HL-60 (cell line): ENCODE measurements around the gene TRMT61A.

Experiments
- DNase-seq, 2 experiments: peaks; one replicate each; pipeline ENCODE4 v3.0.0-alpha.2; 2010 to 2020; ENCODE audit warnings: low read depth in 1 of 2, low spot score in 1 of 2
- H3K27ac ChIP-seq: fragments of 250-450 bp; sonication (Bioruptor Pico); replicated peaks from 2 replicates; pipeline ENCODE4 v1.5.1; 2020; ENCODE audit warnings: mild to moderate bottlenecking, moderate library complexity
- H3K27me3 ChIP-seq: fragments of 250-450 bp; sonication (Bioruptor Pico); 2 replicates; pipeline ENCODE4 v1.5.1; 2021; ENCODE audit warnings: mild to moderate bottlenecking, moderate library complexity; ENCODE audit not compliant: insufficient read depth, poor library complexity, severe bottlenecking
- H3K4me3 ChIP-seq: replicated peaks from 2 replicates; pipeline ENCODE4 v1.5.1; 2011; ENCODE audit warnings: mild to moderate bottlenecking, control low read depth, low read length; ENCODE audit not compliant: insufficient read depth
- CTCF ChIP-seq: IDR thresholded peaks from one replicate; pipeline ENCODE4 v1.5.1; 2011; ENCODE audit warnings: low read length, control low read depth, inconsistent platforms; ENCODE audit not compliant: insufficient read depth
- GABPA ChIP-seq: IDR thresholded peaks from 2 replicates; pipeline ENCODE4 v1.6.1; 2012; ENCODE audit warnings: low read depth
- POLR2AphosphoS5 ChIP-seq: IDR thresholded peaks from 2 replicates; pipeline ENCODE4 v1.6.1; 2012; ENCODE audit warnings: low read depth
- REST ChIP-seq: IDR thresholded peaks from 2 replicates; pipeline ENCODE4 v1.6.1; 2012; ENCODE audit warnings: low read depth; ENCODE audit not compliant: insufficient replicate concordance
- SPI1 ChIP-seq: IDR thresholded peaks from 2 replicates; pipeline ENCODE4 v1.6.1; 2012; ENCODE audit warnings: low read depth, mild to moderate bottlenecking, borderline replicate concordance
- long read RNA-seq: library from polyadenylated mRNA; unstranded; transcript quantifications from one replicate; pipeline ENCODE4 v2.0.0, GENCODE V29; 2020

TRMT61A gene
- long read RNA-seq, transcript TRMT61A-202 (4 exons, 3,229 nt) = major isoform, 71 of 82 reads
- long read RNA-seq, partial matches to known transcripts = 2 of 82 reads
- long read RNA-seq, other reads (novel, unspliced or antisense) = 8 of 82 reads

- DNase-seq = peak; percentile 74 to 83
These were observed at the start of gene TRMT61A for GRCh38 chr14:103528587-103529382. TRMT61A (plus strand) TSS chr14:103529196; CDS start chr14:103529979, 783 bp downstream.

DNA sequence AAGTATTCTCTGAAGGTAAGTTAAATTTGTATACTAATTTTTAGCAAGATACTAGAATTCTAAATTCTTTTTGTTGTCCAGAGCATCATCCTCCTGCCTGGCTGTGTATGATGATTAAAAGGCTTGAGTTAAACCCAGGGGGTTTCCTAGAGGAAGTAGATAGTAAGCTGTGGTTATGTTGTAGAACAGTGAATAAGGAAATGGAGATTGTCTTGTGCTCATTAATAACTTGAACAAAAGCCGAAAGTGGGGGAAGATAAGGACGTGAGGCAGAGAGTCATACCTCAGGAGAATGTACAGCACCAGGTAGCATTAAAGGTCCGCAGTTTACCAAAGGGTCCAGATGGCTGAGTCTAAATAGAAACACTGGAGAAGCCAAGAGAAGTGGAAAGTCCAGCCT, 48.4 kb upstream of the TRMT61A start:
- Histone ChIP-seq H3K27me3 (no peaks in the 10 kb centered on the region), H3K4me3 (no peak overlapping the region), H3K27ac (no peak overlapping the region)
- TF ChIP-seq SPI1 (peak; percentile 46; the same call in 1 of the 2 replicates), GABPA (no peak)
- DNase-seq = no peak

More at GRCh38 chr14:103528587-103529382, at the start of gene TRMT61A:
- 0 out of 2 replicates have a peak, but pooled peaks have one; percentile 44 for TF ChIP-seq POLR2AphosphoS5
- no peak for TF ChIP-seq GABPA
- Histone ChIP-seq H3K27me3 (no peaks in the 10 kb centered on the region), H3K4me3 (peak within 1 kb of the TSS; percentile 99), H3K27ac (peak within 1 kb of the TSS; percentile 81)

DNA sequence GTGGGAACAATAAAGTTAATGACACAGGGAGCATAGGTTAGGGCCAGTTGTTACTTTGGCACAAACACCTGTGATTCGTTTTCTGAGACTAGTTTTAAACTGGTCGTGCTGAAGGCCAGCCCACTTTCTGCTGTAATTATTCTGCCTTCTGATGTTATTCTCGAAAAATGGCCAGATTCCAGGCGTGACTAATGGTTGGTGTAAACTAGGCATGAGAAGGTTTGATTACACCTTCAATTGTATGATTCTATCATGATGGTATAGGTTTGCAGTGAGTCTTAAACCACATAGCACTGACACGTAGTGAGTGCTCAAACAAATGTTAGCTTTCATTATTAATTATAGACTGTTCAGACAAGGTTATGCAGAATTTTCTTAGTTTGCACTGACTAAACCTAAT, 45.4 kb upstream of the TRMT61A start:
- TF ChIP-seq GABPA = no peak

GRCh38 chr14:103485504-103485903, 43.5 kb upstream of the TRMT61A start:
- DNase-seq = no peak
- Histone ChIP-seq H3K27ac (no peak overlapping the region), H3K27me3 (no peaks in the 10 kb centered on the region), H3K4me3 (no peak overlapping the region)
- TF ChIP-seq REST (no peak), POLR2AphosphoS5 (no peak), CTCF (no peak), SPI1 (no peak), GABPA (no peak)

More for the DNA sequence above, 45.4 kb upstream of the TRMT61A start:
- no peak for DNase-seq
- no peak overlapping the region for H3K27ac ChIP-seq
- no peaks in the 10 kb centered on the region for H3K27me3 ChIP-seq
- no peak overlapping the region for H3K4me3 ChIP-seq

GRCh38 chr14:103488071-103488470, 40.9 kb upstream of the TRMT61A start:
- no peak overlapping the region for H3K27ac ChIP-seq
- TF ChIP-seq REST = no peak
- no peak for TF ChIP-seq CTCF
- TF ChIP-seq SPI1 = no peak
- TF ChIP-seq POLR2AphosphoS5 = no peak
- no peak for TF ChIP-seq GABPA
- DNase-seq = no peak
- H3K27me3 ChIP-seq = no peaks in the 10 kb centered on the region
- no peak overlapping the region for H3K4me3 ChIP-seq
